DOHH2 (cell line): ENCODE measurements around the gene IER5L.

ENCODE experiments used
- H3F3A ChIP-seq: fragments of 200-600 bp; sonication (generic), shearing (Covaris generic); 2 replicates; pipeline ENCODE4 v1.6.0; 2016; ENCODE audit warnings: antibody characterized with exemption, mild to moderate bottlenecking; ENCODE audit not compliant: control insufficient read depth, insufficient read depth
- H3K27ac ChIP-seq: fragments of 200-600 bp; sonication (generic); 2 replicates; pipeline ENCODE4 v1.5.1; 2014; ENCODE audit warnings: low read depth, mild to moderate bottlenecking, low read length, moderate library complexity
- H3K27me3 ChIP-seq: fragments of 200-600 bp; sonication (generic); 2 replicates; pipeline ENCODE4 v1.6.1; 2014; ENCODE audit warnings: mild to moderate bottlenecking, low read length, mixed read lengths; ENCODE audit not compliant: control insufficient read depth
- H3K36me3 ChIP-seq: fragments of 200-600 bp; sonication (generic); 2 replicates; pipeline ENCODE4 v1.6.1; 2014; ENCODE audit warnings: mild to moderate bottlenecking, low read length, moderate library complexity, mixed read lengths; ENCODE audit not compliant: control insufficient read depth
- H3K4me1 ChIP-seq: fragments of 200-600 bp; sonication (generic); 2 replicates; pipeline ENCODE4 v1.6.1; 2014; ENCODE audit warnings: mild to moderate bottlenecking, low read length, mixed read lengths; ENCODE audit not compliant: control insufficient read depth
- H3K4me2 ChIP-seq: fragments of 200-600 bp; sonication (generic); 2 replicates; pipeline ENCODE4 v1.6.0; 2014; ENCODE audit warnings: mild to moderate bottlenecking, low read length, moderate library complexity
- H3K4me3 ChIP-seq: fragments of 200-600 bp; sonication (generic); 2 replicates; pipeline ENCODE4 v1.5.1; 2014; ENCODE audit warnings: mild to moderate bottlenecking, low read length, mixed read lengths
- H3K79me2 ChIP-seq: fragments of 200-600 bp; sonication (generic); 2 replicates; pipeline ENCODE4 v1.6.1; 2014; ENCODE audit warnings: mild to moderate bottlenecking, low read length, mixed read lengths; ENCODE audit not compliant: control insufficient read depth
- H3K9me2 ChIP-seq: fragments of 200-600 bp; sonication (generic); replicated peaks from 2 replicates; pipeline ENCODE4 v1.6.1; 2014; ENCODE audit warnings: mild to moderate bottlenecking, low read length, mixed read lengths; ENCODE audit not compliant: control insufficient read depth
- H3K9me3 ChIP-seq: fragments of 200-600 bp; sonication (generic); 2 replicates; pipeline ENCODE4 v1.6.1; 2014; ENCODE audit warnings: antibody characterized with exemption, low read length, mixed read lengths; ENCODE audit not compliant: control insufficient read depth, insufficient read depth
- H4K20me1 ChIP-seq: fragments of 200-600 bp; sonication (generic); 2 replicates; pipeline ENCODE4 v1.6.0; 2014; ENCODE audit warnings: low read depth, mild to moderate bottlenecking, antibody characterized with exemption, low read length, moderate library complexity; ENCODE audit not compliant: control insufficient read depth, insufficient read depth
- EZH2phosphoT487 ChIP-seq: fragments of 200-600 bp; sonication (generic); IDR thresholded peaks from 2 replicates; pipeline ENCODE4 v1.6.1; 2017; ENCODE audit warnings: borderline replicate concordance, mild to moderate bottlenecking, antibody characterized with exemption, low read length, moderate library complexity, mixed read lengths
- TF ChIP-seq, protein P1 (sequence below): fragments of 200-600 bp; sonication (generic); IDR thresholded peaks from one replicate; pipeline ENCODE4 v1.5.1; 2014; ENCODE audit warnings: antibody characterized with exemption, mild to moderate bottlenecking, low read depth, low read length; ENCODE audit not compliant: poor library complexity, severe bottlenecking

IER5L gene

DNA sequence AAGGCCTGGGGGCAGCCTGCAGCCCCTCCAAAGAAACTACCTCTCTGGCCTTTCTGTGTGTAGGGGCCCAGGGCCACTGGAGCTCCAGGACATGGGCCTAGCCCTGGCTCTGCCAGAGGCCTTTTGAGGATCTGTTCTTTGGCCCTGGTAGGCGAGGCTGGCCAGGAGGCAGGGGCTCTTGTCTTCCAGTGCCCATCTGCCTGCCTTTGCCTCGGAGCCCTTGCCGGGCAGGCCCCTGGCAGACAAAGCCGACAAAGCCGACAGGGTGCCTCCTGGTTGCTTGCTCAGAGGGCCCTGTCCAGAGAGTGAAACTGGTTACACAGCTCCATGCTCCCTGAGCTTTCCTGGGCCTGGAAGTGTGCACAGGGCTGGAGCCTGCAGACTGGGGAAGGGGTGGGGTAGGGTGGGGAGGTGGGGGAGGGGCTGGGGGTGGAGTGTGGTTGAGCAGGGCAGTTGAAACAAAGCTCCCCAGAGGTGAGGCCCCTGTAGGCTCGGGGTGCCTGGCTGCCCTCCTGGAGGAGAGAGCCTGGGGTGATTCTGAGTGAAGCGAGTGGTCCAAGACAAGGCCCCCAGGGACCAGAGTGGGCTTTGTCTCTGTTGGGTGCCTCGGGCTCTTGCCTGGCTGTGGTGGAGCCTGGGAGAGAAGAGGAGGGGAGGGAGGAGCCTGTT lies 37.5 kb downstream of the IER5L start:
- Histone ChIP-seq H3K36me3 (peaks cover 45% of the 10 kb centered on the region), H3K9me2 (no peaks in the 10 kb centered on the region), H3F3A (peaks cover 14% of the 10 kb centered on the region), H3K4me2 (peak overlapping the region; percentile 78), H3K4me3 (peak overlapping the region; percentile 73), H3K27ac (peak overlapping the region; percentile 99), H3K79me2 (peaks cover 14% of the 10 kb centered on the region), H3K4me1 (peaks cover 49% of the 10 kb centered on the region), H3K9me3 (no peaks in the 10 kb centered on the region), H4K20me1 (no peaks in the 10 kb centered on the region), H3K27me3 (no peaks in the 10 kb centered on the region)
- TF ChIP-seq, protein P1, sequence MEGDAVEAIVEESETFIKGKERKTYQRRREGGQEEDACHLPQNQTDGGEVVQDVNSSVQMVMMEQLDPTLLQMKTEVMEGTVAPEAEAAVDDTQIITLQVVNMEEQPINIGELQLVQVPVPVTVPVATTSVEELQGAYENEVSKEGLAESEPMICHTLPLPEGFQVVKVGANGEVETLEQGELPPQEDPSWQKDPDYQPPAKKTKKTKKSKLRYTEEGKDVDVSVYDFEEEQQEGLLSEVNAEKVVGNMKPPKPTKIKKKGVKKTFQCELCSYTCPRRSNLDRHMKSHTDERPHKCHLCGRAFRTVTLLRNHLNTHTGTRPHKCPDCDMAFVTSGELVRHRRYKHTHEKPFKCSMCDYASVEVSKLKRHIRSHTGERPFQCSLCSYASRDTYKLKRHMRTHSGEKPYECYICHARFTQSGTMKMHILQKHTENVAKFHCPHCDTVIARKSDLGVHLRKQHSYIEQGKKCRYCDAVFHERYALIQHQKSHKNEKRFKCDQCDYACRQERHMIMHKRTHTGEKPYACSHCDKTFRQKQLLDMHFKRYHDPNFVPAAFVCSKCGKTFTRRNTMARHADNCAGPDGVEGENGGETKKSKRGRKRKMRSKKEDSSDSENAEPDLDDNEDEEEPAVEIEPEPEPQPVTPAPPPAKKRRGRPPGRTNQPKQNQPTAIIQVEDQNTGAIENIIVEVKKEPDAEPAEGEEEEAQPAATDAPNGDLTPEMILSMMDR, result no peak
- no peak for TF ChIP-seq EZH2phosphoT487

DNA sequence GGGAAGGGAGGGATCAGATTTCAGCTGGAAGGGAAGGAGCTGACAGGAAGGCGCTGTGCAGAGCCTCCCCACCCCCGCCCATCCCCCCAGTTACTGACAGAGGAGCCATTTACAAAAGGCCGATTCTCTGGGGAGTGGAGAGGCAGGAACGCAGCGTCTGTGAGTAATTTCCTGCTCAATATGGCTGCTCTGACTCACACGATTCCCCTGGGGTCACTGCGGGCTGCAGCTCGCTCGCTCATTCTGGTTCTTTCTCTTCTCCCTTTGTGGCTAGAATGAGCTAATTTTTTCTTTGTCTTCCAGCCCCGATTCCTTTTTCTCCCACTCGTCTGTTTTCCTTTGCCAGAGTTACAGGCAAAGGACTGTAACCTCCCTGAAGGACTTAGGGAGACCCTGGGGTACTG lies 38.1 kb downstream of the IER5L start:
- TF ChIP-seq, protein P1, result no peak
- no peak for TF ChIP-seq EZH2phosphoT487
- Histone ChIP-seq H3K36me3 (peaks cover 45% of the 10 kb centered on the region), H3K9me3 (no peaks in the 10 kb centered on the region), H3K4me3 (peak overlapping the region; percentile 73), H3K79me2 (peaks cover 14% of the 10 kb centered on the region), H3K4me1 (peaks cover 49% of the 10 kb centered on the region), H4K20me1 (no peaks in the 10 kb centered on the region), H3K4me2 (peak overlapping the region; percentile 78), H3K27ac (peak overlapping the region; percentile 99), H3K9me2 (no peaks in the 10 kb centered on the region), H3K27me3 (no peaks in the 10 kb centered on the region), H3F3A (peaks cover 14% of the 10 kb centered on the region)

DNA sequence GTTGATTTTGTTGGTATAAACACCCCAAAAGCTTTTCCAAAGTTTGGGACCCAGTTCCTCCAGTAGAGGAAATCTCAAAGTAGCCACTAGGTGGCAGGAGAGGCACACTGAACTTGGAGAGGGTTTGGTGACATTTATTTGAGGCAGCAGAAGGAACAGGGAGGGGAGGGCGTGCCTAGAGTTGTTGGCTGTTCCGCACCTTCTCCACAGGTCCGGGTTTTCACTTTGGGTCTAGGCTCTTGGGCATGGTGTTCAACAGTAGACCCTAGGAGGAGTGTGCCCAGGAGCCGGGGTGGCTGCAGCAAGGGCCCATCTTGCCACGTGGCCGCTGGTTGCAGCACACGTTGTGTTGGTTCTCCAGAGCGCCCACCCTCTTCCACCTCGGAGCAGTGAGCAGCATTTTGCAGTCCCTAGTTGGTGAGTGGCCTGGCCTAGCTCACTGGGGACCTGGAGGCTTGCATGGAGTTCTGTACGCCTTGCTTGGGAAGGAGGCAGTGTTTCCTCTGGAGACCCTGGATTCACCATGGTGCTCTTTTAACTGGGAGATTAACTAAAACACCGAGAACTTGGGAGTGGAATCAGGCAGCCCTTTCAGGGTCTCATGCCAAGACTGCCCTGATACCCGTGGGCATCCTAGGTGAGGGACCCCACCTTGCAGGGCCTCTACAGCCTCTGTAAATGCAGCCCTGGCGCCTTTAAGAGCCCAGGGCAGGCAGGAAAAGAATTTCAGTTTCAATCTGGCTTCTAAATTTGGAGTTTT lies 38.6 kb downstream of the IER5L start:
- Histone ChIP-seq H3K79me2 (peaks cover 14% of the 10 kb centered on the region), H3K4me1 (peaks cover 49% of the 10 kb centered on the region), H3K9me3 (no peaks in the 10 kb centered on the region), H3K27ac (peak overlapping the region; percentile 99), H3K4me2 (peak overlapping the region; percentile 78), H3K4me3 (peak overlapping the region; percentile 73), H3F3A (peaks cover 14% of the 10 kb centered on the region), H3K27me3 (no peaks in the 10 kb centered on the region), H3K36me3 (peaks cover 49% of the 10 kb centered on the region), H3K9me2 (no peaks in the 10 kb centered on the region), H4K20me1 (no peaks in the 10 kb centered on the region)
- no peak for TF ChIP-seq EZH2phosphoT487
- TF ChIP-seq, protein P1, result peak; percentile 91
